Nephron (organoid): ENCODE results near the gene PLBD2.

ENCODE experiments used
- H3K27ac Mint-ChIP-seq, 3 experiments: 2 replicates each; pipeline ENCODE4 v1.8.0; 2020; ENCODE audit warnings: mixed read lengths in 3 of 3, mild to moderate bottlenecking in 2 of 3, moderate library complexity in 1 of 3
- H3K27me3 Mint-ChIP-seq: 2 replicates; pipeline ENCODE4 v1.8.0; 2021; ENCODE audit warnings: low read depth, mild to moderate bottlenecking, moderate library complexity, mixed read lengths
- H3K36me3 Mint-ChIP-seq: 2 replicates; pipeline ENCODE4 v1.8.0; 2020; ENCODE audit warnings: low read depth, mixed read lengths
- H3K4me1 Mint-ChIP-seq: 2 replicates; pipeline ENCODE4 v1.8.0; 2020; ENCODE audit warnings: mixed read lengths
- H3K4me3 Mint-ChIP-seq, 3 experiments: 2 replicates each; pipeline ENCODE4 v1.8.0; 2020; ENCODE audit warnings: mild to moderate bottlenecking in 3 of 3, mixed read lengths in 3 of 3, moderate library complexity in 2 of 3
- H3K9me3 Mint-ChIP-seq: 2 replicates; pipeline ENCODE4 v1.8.0; 2020; ENCODE audit warnings: mixed read lengths
- CTCF ChIP-seq, 3 experiments: fragments of 200-600 bp; sonication (generic); IDR thresholded peaks; one replicate each; pipeline ENCODE4 v1.5.0; 2021; ENCODE audit warnings: antibody characterized with exemption in 3 of 3; ENCODE audit not compliant: unreplicated experiment in 3 of 3

The PLBD2 gene

GRCh38 chr12:113418213-113418879 lies 60.0 kb downstream of the PLBD2 start:
- Mint-ChIP-seq H3K27me3 (peaks cover 5% of the 10 kb centered on the region), H3K36me3 (no peaks in the 10 kb centered on the region), H3K9me3 (no peaks in the 10 kb centered on the region), H3K4me1 (peaks cover 7% of the 10 kb centered on the region), H3K27ac (peak overlapping the region in 1 of 3 experiments; percentile 10), H3K4me3 (no peak overlapping the region)
- TF ChIP-seq CTCF (IDR thresholded peaks at IDR 0.05; ENCODE audit: unreplicated experiment in 3 of 3), result no peak

- Mint-ChIP-seq H3K27ac (no peak overlapping the region), H3K27me3 (peaks cover 8% of the 10 kb centered on the region), H3K9me3 (no peaks in the 10 kb centered on the region), H3K4me1 (peaks cover 7% of the 10 kb centered on the region), H3K36me3 (no peaks in the 10 kb centered on the region), H3K4me3 (peak overlapping the region in 1 of 3 experiments; percentile 40)
- TF ChIP-seq CTCF (IDR thresholded peaks at IDR 0.05; ENCODE audit: unreplicated experiment in 3 of 3), result no peak
Observed at GRCh38 chr12:113420996-113421595, 62.7 kb downstream of the PLBD2 start.

GRCh38 chr12:113422030-113422885 lies 63.9 kb downstream of the PLBD2 start, which contains the start of gene SDSL:
Gene SDSL, plus strand, starts transcription at chr12:113422380. Its CDS starts 5,603 bp downstream, at chr12:113427983.
- Mint-ChIP-seq H3K4me1 (peaks cover 7% of the 10 kb centered on the region), H3K4me3 (peak within 1 kb of the TSS; percentile 89 to 94 (median 94)), H3K9me3 (no peaks in the 10 kb centered on the region), H3K36me3 (no peaks in the 10 kb centered on the region), H3K27me3 (peaks cover 9% of the 10 kb centered on the region), H3K27ac (peak within 1 kb of the TSS; percentile 62 to 94 (median 89))
- no peak for TF ChIP-seq CTCF (IDR thresholded peaks at IDR 0.05; ENCODE audit: unreplicated experiment in 3 of 3)

GRCh38 chr12:113422886-113423669 lies 64.7 kb downstream of the PLBD2 start:
- H3K9me3 Mint-ChIP-seq, result no peaks in the 10 kb centered on the region
- H3K27ac Mint-ChIP-seq, result no peak overlapping the region
- no peaks in the 10 kb centered on the region for H3K36me3 Mint-ChIP-seq
- H3K4me3 Mint-ChIP-seq, result peak overlapping the region; percentile 49 to 94 (median 94)
- H3K27me3 Mint-ChIP-seq, result peaks cover 15% of the 10 kb centered on the region
- H3K4me1 Mint-ChIP-seq, result peaks cover 7% of the 10 kb centered on the region
- no peak for TF ChIP-seq CTCF (IDR thresholded peaks at IDR 0.05; ENCODE audit: unreplicated experiment in 3 of 3)

- peak overlapping the region in 1 of 3 experiments; percentile 13 for H3K27ac Mint-ChIP-seq
- no peak for TF ChIP-seq CTCF (IDR thresholded peaks at IDR 0.05; ENCODE audit: unreplicated experiment in 3 of 3)
- no peaks in the 10 kb centered on the region for H3K9me3 Mint-ChIP-seq
- H3K36me3 Mint-ChIP-seq, result no peaks in the 10 kb centered on the region
- peaks cover 15% of the 10 kb centered on the region for H3K27me3 Mint-ChIP-seq
- peaks cover 7% of the 10 kb centered on the region for H3K4me1 Mint-ChIP-seq
- H3K4me3 Mint-ChIP-seq, result peak overlapping the region; percentile 24 to 63 (median 57)
Observed at GRCh38 chr12:113424456-113424855, 66.1 kb downstream of the PLBD2 start.
